ENCODE data around the gene FFAR3.

DNA sequence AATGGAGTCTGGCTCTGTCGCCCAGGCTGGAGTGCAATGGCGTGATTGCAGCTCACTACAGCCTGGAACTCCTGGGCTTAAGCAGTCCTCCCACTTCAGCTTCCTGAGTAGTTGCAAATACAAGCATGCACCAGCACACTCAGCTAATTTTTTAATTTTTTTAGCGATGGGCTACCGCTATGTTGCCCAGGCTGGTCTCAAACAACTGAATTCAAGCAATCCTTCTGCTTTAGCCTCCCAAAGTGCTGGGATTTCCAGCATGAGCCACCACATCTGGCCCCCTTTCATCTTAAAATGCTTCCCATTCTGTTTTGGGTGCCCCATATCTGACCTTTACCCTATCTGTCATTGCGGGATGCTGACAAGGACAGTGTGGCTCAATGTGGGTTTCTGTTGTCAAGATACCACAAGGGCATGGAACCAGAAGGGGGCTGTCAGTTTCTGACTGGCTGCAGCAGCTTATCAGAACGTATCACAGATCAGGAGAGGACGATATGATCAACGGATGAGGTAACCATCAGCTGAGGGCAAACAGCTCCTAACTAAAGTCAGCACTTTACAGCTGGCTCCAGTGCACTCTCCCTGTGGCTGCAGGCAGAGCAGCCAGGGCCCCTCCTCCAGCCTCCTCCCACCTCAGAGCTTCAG, 45.0 kb downstream of the FFAR3 start:
- TF ChIP-seq, protein P1, sequence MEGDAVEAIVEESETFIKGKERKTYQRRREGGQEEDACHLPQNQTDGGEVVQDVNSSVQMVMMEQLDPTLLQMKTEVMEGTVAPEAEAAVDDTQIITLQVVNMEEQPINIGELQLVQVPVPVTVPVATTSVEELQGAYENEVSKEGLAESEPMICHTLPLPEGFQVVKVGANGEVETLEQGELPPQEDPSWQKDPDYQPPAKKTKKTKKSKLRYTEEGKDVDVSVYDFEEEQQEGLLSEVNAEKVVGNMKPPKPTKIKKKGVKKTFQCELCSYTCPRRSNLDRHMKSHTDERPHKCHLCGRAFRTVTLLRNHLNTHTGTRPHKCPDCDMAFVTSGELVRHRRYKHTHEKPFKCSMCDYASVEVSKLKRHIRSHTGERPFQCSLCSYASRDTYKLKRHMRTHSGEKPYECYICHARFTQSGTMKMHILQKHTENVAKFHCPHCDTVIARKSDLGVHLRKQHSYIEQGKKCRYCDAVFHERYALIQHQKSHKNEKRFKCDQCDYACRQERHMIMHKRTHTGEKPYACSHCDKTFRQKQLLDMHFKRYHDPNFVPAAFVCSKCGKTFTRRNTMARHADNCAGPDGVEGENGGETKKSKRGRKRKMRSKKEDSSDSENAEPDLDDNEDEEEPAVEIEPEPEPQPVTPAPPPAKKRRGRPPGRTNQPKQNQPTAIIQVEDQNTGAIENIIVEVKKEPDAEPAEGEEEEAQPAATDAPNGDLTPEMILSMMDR (IDR thresholded peaks at IDR 0.05) = no peak
- no peak for TF ChIP-seq ZFX (IDR thresholded peaks at IDR 0.05; ENCODE audit: borderline replicate concordance)
